ENCODE measurements around the gene SIL1. TPM values are rescaled to one million over a fixed set of nuclear protein-coding genes. Genes with fewer than 3 reads are reported as not detected.

Gene SIL1
- polyA plus RNA-seq, 1 donor (not counting 4 experiments of a cell fraction or from before 2014, with no cell fraction given), result 45.4 TPM

- H3K79me2 ChIP-seq (ENCODE audit: control insufficient read depth, insufficient read depth, low read length), result peaks cover 2% of the 10 kb centered on the region
- no peak overlapping the region for H3K4me3 ChIP-seq (ENCODE audit: control insufficient read depth in 2 of 3, extremely low read depth in 1 of 3, insufficient read depth in 2 of 3, low read depth in 1 of 3, low read length in 3 of 3)
- no peak overlapping the region for H2AFZ ChIP-seq (ENCODE audit: control insufficient read depth, low read length)
- H3K4me2 ChIP-seq (ENCODE audit: control insufficient read depth, extremely low read depth, insufficient read depth, low read depth, low read length), result no peak overlapping the region
- no peaks in the 10 kb centered on the region for H3K27me3 ChIP-seq (ENCODE audit: control insufficient read depth, extremely low read depth, insufficient read depth, low read length)
- no peaks in the 10 kb centered on the region for H3K4me1 ChIP-seq (ENCODE audit: control insufficient read depth, extremely low read depth, insufficient read depth, low read length)
- H4K20me1 ChIP-seq (ENCODE audit: control insufficient read depth, extremely low read depth, insufficient read depth, low read length), result no peaks in the 10 kb centered on the region
- H3K9me3 ChIP-seq (ENCODE audit: control insufficient read depth, low read depth, low read length), result no peaks in the 10 kb centered on the region
- TF ChIP-seq CTCF (optimal IDR thresholded peaks at IDR 0.05 in 1 of 3, IDR thresholded peaks at IDR 0.05 in 1 of 3, conservative IDR thresholded peaks at IDR 0.05 in 1 of 3; ENCODE audit: extremely low read depth in 1 of 3, insufficient read depth in 2 of 3, low read length in 3 of 3) (no peak), EZH2 (IDR thresholded peaks at IDR 0.05; ENCODE audit: low read length) (no peak)
- H3K36me3 ChIP-seq (ENCODE audit: control insufficient read depth in 2 of 2, extremely low read depth in 1 of 2, insufficient read depth in 2 of 2, low read length in 2 of 2), result peaks cover 65% of the 10 kb centered on the region in 2 experiments
- H3K9ac ChIP-seq (ENCODE audit: control insufficient read depth, extremely low read depth, insufficient read depth, low read length), result no peak overlapping the region
- no peaks in the 10 kb centered on the region for H3K9me1 ChIP-seq (ENCODE audit: control insufficient read depth, extremely low read depth, insufficient read depth, low read length)
- H3K27ac ChIP-seq (ENCODE audit: control insufficient read depth, insufficient read depth, low read length), result no peak overlapping the region
- dilution Hi-C loops (cut with MboI; ENCODE audit: extremely low pct_ligation_motif_present, low sequenced_read_pairs), result no loop called here
- DNase-seq (ENCODE audit: low read depth, low spot score) (no peak), FAIRE-seq (no peak)
Measured at GRCh38 chr5:138927544-138927943, 270.6 kb downstream of the SIL1 start.

- H3K4me2 ChIP-seq (ENCODE audit: control insufficient read depth, extremely low read depth, insufficient read depth, low read depth, low read length), result no peak overlapping the region
- H3K27me3 ChIP-seq (ENCODE audit: control insufficient read depth, extremely low read depth, insufficient read depth, low read length), result no peaks in the 10 kb centered on the region
- peaks cover 62% of the 10 kb centered on the region in 2 experiments for H3K36me3 ChIP-seq (ENCODE audit: control insufficient read depth in 2 of 2, extremely low read depth in 1 of 2, insufficient read depth in 2 of 2, low read length in 2 of 2)
- peaks cover 3% of the 10 kb centered on the region for H3K79me2 ChIP-seq (ENCODE audit: control insufficient read depth, insufficient read depth, low read length)
- DNase-seq (ENCODE audit: low read depth, low spot score) (no peak), FAIRE-seq (no peak)
- no peaks in the 10 kb centered on the region for H3K9me3 ChIP-seq (ENCODE audit: control insufficient read depth, low read depth, low read length)
- TF ChIP-seq CTCF (optimal IDR thresholded peaks at IDR 0.05 in 1 of 3, IDR thresholded peaks at IDR 0.05 in 1 of 3, conservative IDR thresholded peaks at IDR 0.05 in 1 of 3; ENCODE audit: extremely low read depth in 1 of 3, insufficient read depth in 2 of 3, low read length in 3 of 3) (no peak), EZH2 (IDR thresholded peaks at IDR 0.05; ENCODE audit: low read length) (no peak)
- H3K9me1 ChIP-seq (ENCODE audit: control insufficient read depth, extremely low read depth, insufficient read depth, low read length), result no peaks in the 10 kb centered on the region
- no peak overlapping the region for H3K4me3 ChIP-seq (ENCODE audit: control insufficient read depth in 2 of 3, extremely low read depth in 1 of 3, insufficient read depth in 2 of 3, low read depth in 1 of 3, low read length in 3 of 3)
- no peaks in the 10 kb centered on the region for H3K4me1 ChIP-seq (ENCODE audit: control insufficient read depth, extremely low read depth, insufficient read depth, low read length)
- H4K20me1 ChIP-seq (ENCODE audit: control insufficient read depth, extremely low read depth, insufficient read depth, low read length), result no peaks in the 10 kb centered on the region
- no peak overlapping the region for H2AFZ ChIP-seq (ENCODE audit: control insufficient read depth, low read length)
- dilution Hi-C loops (cut with MboI; ENCODE audit: extremely low pct_ligation_motif_present, low sequenced_read_pairs), result no loop called here
- no peak overlapping the region for H3K27ac ChIP-seq (ENCODE audit: control insufficient read depth, insufficient read depth, low read length)
- H3K9ac ChIP-seq (ENCODE audit: control insufficient read depth, extremely low read depth, insufficient read depth, low read length), result no peak overlapping the region
Measured at GRCh38 chr5:138926688-138927448, 271.3 kb downstream of the SIL1 start.
